ENCODE data around the gene DOCK8. TPM values are rescaled to one million over a fixed set of nuclear protein-coding genes. Genes with fewer than 3 reads are reported as not detected.

Gene DOCK8
- total and polyA plus RNA-seq, 2 of the 13 experiments (the other 11 are each of a cell fraction or from before 2014, with no cell fraction given) = 0.28 to 0.38 TPM

GRCh38 chr9:318646-319045 is 104.0 kb downstream of the DOCK8 start (continued):
- TF ChIP-seq MEIS1 (CRISPR knock-in tag; IDR thresholded peaks at IDR 0.05; ENCODE audit: borderline replicate concordance) (no peak), ZNF703 (CRISPR knock-in tag; IDR thresholded peaks at IDR 0.05; ENCODE audit: borderline replicate concordance) (no peak), ZBTB38 (CRISPR knock-in tag; IDR thresholded peaks at IDR 0.05) (no peak), ZNF580 (CRISPR knock-in tag; IDR thresholded peaks at IDR 0.05; ENCODE audit: borderline replicate concordance, low read depth) (no peak), KLF15 (CRISPR knock-in tag; IDR thresholded peaks at IDR 0.05; ENCODE audit: borderline replicate concordance) (no peak), RFXAP (CRISPR knock-in tag; IDR thresholded peaks at IDR 0.05; ENCODE audit: borderline replicate concordance) (no peak), ZNF468 (CRISPR knock-in tag; IDR thresholded peaks at IDR 0.05) (no peak), HOXA7 (CRISPR knock-in tag; IDR thresholded peaks at IDR 0.05) (no peak)

- H3K9ac ChIP-seq (ENCODE audit: insufficient read depth, low read depth, low read length) = no peak overlapping the region
- H3K79me2 ChIP-seq (ENCODE audit: insufficient read depth, low read length) = no peaks in the 10 kb centered on the region
- no TSS peak for BruUV-seq (replicated peaks)
- no peak for DNase-seq (ENCODE audit: low spot score)
- 50% methylated on average over 1 of the region's 1 CpG for WGBS (ENCODE audit: low lambda C conversion rate)
- no peak for ATAC-seq
- no peak overlapping the region for H3K4me2 ChIP-seq (ENCODE audit: low read depth, low read length)
- H3K4me1 ChIP-seq (ENCODE audit: insufficient read depth, low read length) = no peaks in the 10 kb centered on the region
- CTCF ChIA-PET (ENCODE audit: low intra/inter-chr PET ratio, low total read pairs) = no interaction called here
- no peaks in the 10 kb centered on the region for H3K9me3 ChIP-seq (ENCODE audit: low read length)
- intact Hi-C loops (cut with micrococcal nuclease; ENCODE audit: unreplicated experiment) (no loop called here), in situ Hi-C loops (cut with HindIII; ENCODE audit: extremely low pct_ligation_motif_present, low pct_unique_long_range_greater_than_20kb) (no loop called here)
- H3K27ac ChIP-seq (ENCODE audit: extremely low read length, insufficient read depth, low read length) = no peak overlapping the region
- H3K4me3 ChIP-seq (replicated peaks in 1 of 3; ENCODE audit: insufficient read depth in 1 of 3, low read depth in 2 of 3, low read length in 3 of 3) = no peak overlapping the region
- H3K27me3 ChIP-seq (ENCODE audit: control insufficient read depth in 1 of 2, insufficient read depth in 2 of 2, low read length in 2 of 2) = no peaks in the 10 kb centered on the region
- H2AFZ ChIP-seq (ENCODE audit: low read length) = no peak overlapping the region
- H4K20me1 ChIP-seq (ENCODE audit: insufficient read depth, low read length) = no peaks in the 10 kb centered on the region
- no peak for FAIRE-seq
- POLR2A ChIA-PET = no interaction called here
- no peaks in the 10 kb centered on the region for H3K36me3 ChIP-seq (replicated peaks in 1 of 2; ENCODE audit: control insufficient read depth in 1 of 2, insufficient read depth in 2 of 2, low read length in 2 of 2)
- TF ChIP-seq, protein P1, sequence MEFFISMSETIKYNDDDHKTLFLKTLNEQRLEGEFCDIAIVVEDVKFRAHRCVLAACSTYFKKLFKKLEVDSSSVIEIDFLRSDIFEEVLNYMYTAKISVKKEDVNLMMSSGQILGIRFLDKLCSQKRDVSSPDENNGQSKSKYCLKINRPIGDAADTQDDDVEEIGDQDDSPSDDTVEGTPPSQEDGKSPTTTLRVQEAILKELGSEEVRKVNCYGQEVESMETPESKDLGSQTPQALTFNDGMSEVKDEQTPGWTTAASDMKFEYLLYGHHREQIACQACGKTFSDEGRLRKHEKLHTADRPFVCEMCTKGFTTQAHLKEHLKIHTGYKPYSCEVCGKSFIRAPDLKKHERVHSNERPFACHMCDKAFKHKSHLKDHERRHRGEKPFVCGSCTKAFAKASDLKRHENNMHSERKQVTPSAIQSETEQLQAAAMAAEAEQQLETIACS (CRISPR knock-in tag; IDR thresholded peaks at IDR 0.05) = no peak
- TF ChIP-seq NFATC3 (CRISPR knock-in tag; IDR thresholded peaks at IDR 0.05) = no peak
- TF ChIP-seq CHCHD3 (CRISPR knock-in tag; IDR thresholded peaks at IDR 0.05) = no peak
- TF ChIP-seq ATAD3A (CRISPR knock-in tag; IDR thresholded peaks at IDR 0.05) = no peak
- TF ChIP-seq ZFAT (CRISPR knock-in tag; conservative IDR thresholded peaks at IDR 0.05) = no peak
- no peak for TF ChIP-seq NR2F2 (IDR thresholded peaks at IDR 0.05; ENCODE audit: borderline replicate concordance, low read depth)
- no peak for TF ChIP-seq KLF9 (CRISPR knock-in tag; IDR thresholded peaks at IDR 0.05; ENCODE audit: low read depth)
- no peak for TF ChIP-seq POLR2AphosphoS2 (IDR thresholded peaks at IDR 0.05; ENCODE audit: low read depth, low read length)
Measured at GRCh38 chr9:324971-325370, 110.3 kb downstream of the DOCK8 start.
